Measurements from ENCODE around the gene MT1E.
"Not testable (repeated sequence)": the region's sequence is repeated elsewhere in the genome, so short reads cannot be mapped to it uniquely, and the experiment has no call there.

DNA sequence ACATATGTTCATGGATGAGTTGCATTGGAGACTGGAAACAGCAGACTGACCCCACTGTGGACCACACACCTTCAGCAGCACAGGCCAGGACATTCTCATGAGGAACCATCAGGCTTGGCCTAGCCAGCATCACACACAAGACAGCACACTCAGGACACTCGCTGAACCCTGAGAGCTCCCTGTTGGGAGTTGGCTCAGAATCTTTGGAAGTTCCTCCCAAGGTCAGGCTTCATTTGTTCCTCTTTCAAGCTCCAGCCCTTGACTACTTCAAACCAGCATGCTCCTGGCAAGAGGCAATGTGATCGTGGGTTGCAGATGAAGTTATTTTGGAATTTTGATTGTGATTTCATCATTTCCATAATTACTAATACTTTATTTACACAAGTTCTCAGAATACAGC, 46.1 kb downstream of the MT1E start:
- TF ChIP-seq, protein P1, sequence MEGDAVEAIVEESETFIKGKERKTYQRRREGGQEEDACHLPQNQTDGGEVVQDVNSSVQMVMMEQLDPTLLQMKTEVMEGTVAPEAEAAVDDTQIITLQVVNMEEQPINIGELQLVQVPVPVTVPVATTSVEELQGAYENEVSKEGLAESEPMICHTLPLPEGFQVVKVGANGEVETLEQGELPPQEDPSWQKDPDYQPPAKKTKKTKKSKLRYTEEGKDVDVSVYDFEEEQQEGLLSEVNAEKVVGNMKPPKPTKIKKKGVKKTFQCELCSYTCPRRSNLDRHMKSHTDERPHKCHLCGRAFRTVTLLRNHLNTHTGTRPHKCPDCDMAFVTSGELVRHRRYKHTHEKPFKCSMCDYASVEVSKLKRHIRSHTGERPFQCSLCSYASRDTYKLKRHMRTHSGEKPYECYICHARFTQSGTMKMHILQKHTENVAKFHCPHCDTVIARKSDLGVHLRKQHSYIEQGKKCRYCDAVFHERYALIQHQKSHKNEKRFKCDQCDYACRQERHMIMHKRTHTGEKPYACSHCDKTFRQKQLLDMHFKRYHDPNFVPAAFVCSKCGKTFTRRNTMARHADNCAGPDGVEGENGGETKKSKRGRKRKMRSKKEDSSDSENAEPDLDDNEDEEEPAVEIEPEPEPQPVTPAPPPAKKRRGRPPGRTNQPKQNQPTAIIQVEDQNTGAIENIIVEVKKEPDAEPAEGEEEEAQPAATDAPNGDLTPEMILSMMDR (IDR thresholded peaks at IDR 0.05; ENCODE audit: insufficient read depth, low read length), result not testable (repeated sequence)
- TF ChIP-seq POLR2AphosphoS5, GABPA (IDR thresholded peaks at IDR 0.05; ENCODE audit: low read depth): not testable (repeated sequence)
- TF ChIP-seq, protein P2, sequence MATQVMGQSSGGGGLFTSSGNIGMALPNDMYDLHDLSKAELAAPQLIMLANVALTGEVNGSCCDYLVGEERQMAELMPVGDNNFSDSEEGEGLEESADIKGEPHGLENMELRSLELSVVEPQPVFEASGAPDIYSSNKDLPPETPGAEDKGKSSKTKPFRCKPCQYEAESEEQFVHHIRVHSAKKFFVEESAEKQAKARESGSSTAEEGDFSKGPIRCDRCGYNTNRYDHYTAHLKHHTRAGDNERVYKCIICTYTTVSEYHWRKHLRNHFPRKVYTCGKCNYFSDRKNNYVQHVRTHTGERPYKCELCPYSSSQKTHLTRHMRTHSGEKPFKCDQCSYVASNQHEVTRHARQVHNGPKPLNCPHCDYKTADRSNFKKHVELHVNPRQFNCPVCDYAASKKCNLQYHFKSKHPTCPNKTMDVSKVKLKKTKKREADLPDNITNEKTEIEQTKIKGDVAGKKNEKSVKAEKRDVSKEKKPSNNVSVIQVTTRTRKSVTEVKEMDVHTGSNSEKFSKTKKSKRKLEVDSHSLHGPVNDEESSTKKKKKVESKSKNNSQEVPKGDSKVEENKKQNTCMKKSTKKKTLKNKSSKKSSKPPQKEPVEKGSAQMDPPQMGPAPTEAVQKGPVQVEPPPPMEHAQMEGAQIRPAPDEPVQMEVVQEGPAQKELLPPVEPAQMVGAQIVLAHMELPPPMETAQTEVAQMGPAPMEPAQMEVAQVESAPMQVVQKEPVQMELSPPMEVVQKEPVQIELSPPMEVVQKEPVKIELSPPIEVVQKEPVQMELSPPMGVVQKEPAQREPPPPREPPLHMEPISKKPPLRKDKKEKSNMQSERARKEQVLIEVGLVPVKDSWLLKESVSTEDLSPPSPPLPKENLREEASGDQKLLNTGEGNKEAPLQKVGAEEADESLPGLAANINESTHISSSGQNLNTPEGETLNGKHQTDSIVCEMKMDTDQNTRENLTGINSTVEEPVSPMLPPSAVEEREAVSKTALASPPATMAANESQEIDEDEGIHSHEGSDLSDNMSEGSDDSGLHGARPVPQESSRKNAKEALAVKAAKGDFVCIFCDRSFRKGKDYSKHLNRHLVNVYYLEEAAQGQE (IDR thresholded peaks at IDR 0.05; ENCODE audit: insufficient replicate concordance, low read depth), result not testable (repeated sequence)

All from HL-60 (cell line).